Measurements from ENCODE around the gene MT1X.

GRCh38 chr16:56688762-56689161, 6.5 kb downstream of the MT1X start:
- TF ChIP-seq EZH2phosphoT487 (IDR thresholded peaks at IDR 0.05; ENCODE audit: unreplicated experiment) (no peak), CTCF (conservative IDR thresholded peaks at IDR 0.05; ENCODE audit: low read depth in 2 of 2) (no peak), NANOG (IDR thresholded peaks at IDR 0.05; ENCODE audit: borderline replicate concordance) (no peak), EZH2 (IDR thresholded peaks at IDR 0.05; ENCODE audit: low read depth, unreplicated experiment) (no peak), REST (IDR thresholded peaks at IDR 0.05; ENCODE audit: unreplicated experiment) (no peak), ETS1 (IDR thresholded peaks at IDR 0.05) (no peak), CREB1 (CRISPR knock-in tag; IDR thresholded peaks at IDR 0.05; ENCODE audit: low read depth) (no peak), POLR2AphosphoS5 (IDR thresholded peaks at IDR 0.05; ENCODE audit: low read depth) (no peak), STAT1 (IDR thresholded peaks at IDR 0.05; ENCODE audit: unreplicated experiment) (no peak), JUNB (IDR thresholded peaks at IDR 0.05; ENCODE audit: unreplicated experiment) (no peak), ZNF331 (CRISPR knock-in tag; IDR thresholded peaks at IDR 0.05; ENCODE audit: low read depth) (no peak), ZNF462 (CRISPR knock-in tag; IDR thresholded peaks at IDR 0.05) (no peak)
